HepG2 (cell line): Measurements from ENCODE around the gene INO80C. TPM values are rescaled to one million over a fixed set of nuclear protein-coding genes. Genes with fewer than 3 reads are reported as not detected.
A peak's percentile ranks its signal among the peaks of the same experiment; 100 is the strongest.

Experiments used
- ATAC-seq: fragments of 200-7000 bp; cut with Tn5 transposase; 3 replicates; pipeline ENCODE4 v1.9.1; 2020; ENCODE audit warnings: mild to moderate bottlenecking, moderate library complexity
- BruUV-seq: library from RNA; stranded (reverse); fragments of 400-500 nt; replicated peaks from 2 replicates; lab custom pipeline; 2021; lab: Mats Ljungman, UMichigan
- CTCF ChIA-PET: fragments of 300-600 bp; formaldehyde crosslinking; extraction: SDS; loops from one replicate; lab custom pipeline; 2021; ENCODE audit warnings: low total read pairs, inconsistent platforms, low intra/inter-chr PET ratio; lab: Yijun Ruan, JAX
- POLR2A ChIA-PET: fragments of 350-600 bp; sonication (Branson Sonifier 250); formaldehyde crosslinking; loops from one replicate; lab custom pipeline; 2020; ENCODE audit warnings: antibody characterized with exemption, inconsistent platforms; lab: Yijun Ruan, JAX
- DNase-seq: peaks from one replicate; pipeline ENCODE4 v3.0.0-alpha.2; 2015; ENCODE audit warnings: low spot score
- FAIRE-seq: peaks from 3 replicates; lab custom pipeline; 2011; peaks lifted over from hg19 to GRCh38; lab: Jason Lieb, UNC
- H2AFZ ChIP-seq: one replicate; pipeline ENCODE4 v1.6.1; 2011; ENCODE audit warnings: low read length, inconsistent platforms
- H3K27ac ChIP-seq: fragments of 300-600 bp; 3 replicates; pipeline ENCODE4 v1.8.0; 2011; ENCODE audit warnings: mixed run types, mild to moderate bottlenecking, mixed read lengths, low read length, inconsistent platforms; ENCODE audit not compliant: insufficient read depth; ENCODE audit errors: extremely low read length
- H3K27me3 ChIP-seq, 2 experiments: fragments of 200-600 bp in 1 of 2; 2 replicates in 1 of 2; 3 replicates in 1 of 2; pipeline versions ENCODE4 v1.6.0 to v1.8.0; 2011; ENCODE audit warnings: low read length in 2 of 2, mild to moderate bottlenecking in 2 of 2, moderate library complexity in 2 of 2, inconsistent platforms in 1 of 2; ENCODE audit not compliant: insufficient read depth in 2 of 2, control insufficient read depth in 1 of 2
- H3K36me3 ChIP-seq, 2 experiments: fragments of 200-600 bp in 1 of 2; replicated peaks in 1 of 2; 2 replicates in 1 of 2; 3 replicates in 1 of 2; pipeline versions ENCODE4 v1.5.1 to v1.8.0; 2011; ENCODE audit warnings: low read length in 2 of 2, inconsistent platforms in 1 of 2; ENCODE audit not compliant: insufficient read depth in 2 of 2, control insufficient read depth in 1 of 2
- H3K4me1 ChIP-seq: 2 replicates; pipeline ENCODE4 v1.5.1; 2012; ENCODE audit warnings: low read length, inconsistent platforms; ENCODE audit not compliant: insufficient read depth
- H3K4me2 ChIP-seq: 2 replicates; pipeline ENCODE4 v1.6.0; 2011; ENCODE audit warnings: low read depth, low read length, inconsistent platforms
- H3K4me3 ChIP-seq, 3 experiments: fragments of 200-600 bp in 1 of 3; sonication (generic), shearing (Covaris generic) in 1 of 3; replicated peaks in 1 of 3; 2 replicates each; pipeline ENCODE4 v1.5.1; 2011 to 2016; ENCODE audit warnings: low read length in 3 of 3, inconsistent platforms in 2 of 3, low read depth in 2 of 3, mild to moderate bottlenecking in 2 of 3, control low read depth in 1 of 3, mixed read lengths in 1 of 3; ENCODE audit not compliant: insufficient read depth in 1 of 3
- H3K79me2 ChIP-seq: one replicate; pipeline ENCODE4 v1.6.1; 2011; ENCODE audit warnings: low read length, inconsistent platforms; ENCODE audit not compliant: insufficient read depth
- H3K9ac ChIP-seq: 2 replicates; pipeline ENCODE4 v1.6.0; 2011; ENCODE audit warnings: mild to moderate bottlenecking, low read depth, low read length, inconsistent platforms; ENCODE audit not compliant: insufficient read depth
- H3K9me3 ChIP-seq: 2 replicates; pipeline ENCODE4 v1.5.1; 2012; ENCODE audit warnings: mild to moderate bottlenecking, low read length
- H4K20me1 ChIP-seq: 2 replicates; pipeline ENCODE4 v1.6.0; 2011; ENCODE audit warnings: inconsistent platforms, mild to moderate bottlenecking, low read length, moderate library complexity; ENCODE audit not compliant: insufficient read depth
- CENPX ChIP-seq: sonication (generic); formaldehyde crosslinking; IDR thresholded peaks from 2 replicates; pipeline ENCODE4 v1.9.0; 2021; ENCODE audit warnings: mild to moderate bottlenecking, missing genetic modification reagents, moderate library complexity
- DMAP1 ChIP-seq: IDR thresholded peaks from 2 replicates; pipeline ENCODE4 v1.6.1; 2016
- FLYWCH1 ChIP-seq: sonication (generic); formaldehyde crosslinking; IDR thresholded peaks from 2 replicates; pipeline ENCODE4 v1.8.1; 2023; ENCODE audit warnings: mild to moderate bottlenecking, missing genetic modification reagents
- KLF12 ChIP-seq: sonication (generic); formaldehyde crosslinking; IDR thresholded peaks from 2 replicates; pipeline ENCODE4 v1.4.0; 2020; ENCODE audit warnings: missing genetic modification reagents, borderline replicate concordance
- MAFG ChIP-seq: sonication (generic); formaldehyde crosslinking; IDR thresholded peaks from 2 replicates; pipeline ENCODE4 v1.5.1; 2020; ENCODE audit warnings: mild to moderate bottlenecking, missing genetic modification reagents
- NR2C2 ChIP-seq: sonication (generic); formaldehyde crosslinking; IDR thresholded peaks from 2 replicates; pipeline ENCODE4 v1.4.0; 2020; ENCODE audit warnings: missing genetic modification reagents, mild to moderate bottlenecking, moderate library complexity, borderline replicate concordance
- PCBP1 ChIP-seq: fragments of 200-400 bp; formaldehyde crosslinking; IDR thresholded peaks from 2 replicates; pipeline ENCODE4 v1.6.1; 2017; ENCODE audit warnings: mild to moderate bottlenecking, low read depth, low read length, borderline replicate concordance
- PCBP2 ChIP-seq: fragments of 200-400 bp; formaldehyde crosslinking; optimal IDR thresholded peaks from 2 replicates; pipeline ENCODE3; 2018; ENCODE audit warnings: low read length, low read depth; ENCODE audit not compliant: poor library complexity, severe bottlenecking
- ZNF510 ChIP-seq: sonication (generic); formaldehyde crosslinking; IDR thresholded peaks from 2 replicates; pipeline ENCODE4 v1.4.0; 2020; ENCODE audit warnings: low read depth, mild to moderate bottlenecking, missing genetic modification reagents
- ZNF792 ChIP-seq: IDR thresholded peaks from 2 replicates; pipeline ENCODE4 v1.6.1; 2016
- WGBS: methylation state at CpG from one replicate; pipeline ENCODE4 v1.1.6; 2017; ENCODE audit warnings: low lambda C conversion rate; 5-methylcytosine and 5-hydroxymethylcytosine counted together
- in situ Hi-C: cut with HindIII; loops from 2 replicates; pipeline ENCODE4 v1.10.0; 2017; ENCODE audit warnings: low pct_unique_long_range_greater_than_20kb; ENCODE audit not compliant: extremely low pct_ligation_motif_present
- intact Hi-C: fragments of 100-400 bp; cut with micrococcal nuclease; formaldehyde crosslinking; loops from one replicate; pipeline ENCODE4 v1.10.0; 2022; ENCODE audit not compliant: unreplicated experiment
- polyA plus RNA-seq, 8 experiments: library from polyadenylated mRNA; depleted of rRNA in 3 of 8; stranded (reverse) in 7 of 8; unstranded in 1 of 8; fragments of >200 nt; fragmentation: Illumina TruSeq in 4 of 8; extraction: Trizol in 4 of 8; gene quantifications; 2 replicates each; pipeline versions ENCODE4 v1.2.1 to v1.2.3, GENCODE V29; 2011 to 2016; ENCODE audit warnings: low read depth in 4 of 8, missing spikeins in 1 of 8, mixed read lengths in 1 of 8; ENCODE audit not compliant: insufficient read depth in 1 of 8
- total RNA-seq, 5 experiments: library from RNA; depleted of rRNA; stranded (reverse); fragments of >200 nt; fragmentation: Illumina TruSeq; extraction: Trizol; gene quantifications; 2 replicates each; pipeline ENCODE4 v1.2.3, GENCODE V29; 2016; ENCODE audit warnings: low read depth in 1 of 5

Gene INO80C
- total and polyA plus RNA-seq, 2 of the 13 experiments (the other 11 are each of a cell fraction or from before 2014, with no cell fraction given): 8.2 to 15.4 TPM

- Histone ChIP-seq H3K36me3 (no peaks in the 10 kb centered on the region), H2AFZ (no peak overlapping the region), H3K9me3 (no peaks in the 10 kb centered on the region), H3K4me2 (no peak overlapping the region), H3K79me2 (no peaks in the 10 kb centered on the region), H3K27ac (no peak overlapping the region), H3K4me1 (peaks cover 12% of the 10 kb centered on the region), H3K9ac (no peak overlapping the region)
- intact Hi-C loops: loop anchor here (2.0 kb wide), 1 partner anchor 127 kb away; no protein-coding TSS in a partner anchor
- no peak for DNase-seq
- WGBS: 12% methylated on average over 4 of the region's 7 CpGs
- BruUV-seq: no TSS peak
- no peak for TF ChIP-seq ZNF510 (CRISPR knock-in tag)
- TF ChIP-seq MAFG: no peak
- no peak for TF ChIP-seq FLYWCH1
- TF ChIP-seq ZNF792 (CRISPR knock-in tag): no peak
- no peak for TF ChIP-seq PCBP1
- no peak for TF ChIP-seq PCBP2
- TF ChIP-seq DMAP1 (CRISPR knock-in tag): no peak
- TF ChIP-seq KLF12 (CRISPR knock-in tag): no peak
- no peak for TF ChIP-seq NR2C2 (CRISPR knock-in tag)
- TF ChIP-seq CENPX: no peak
- TF ChIP-seq, all 625 proteins: peak for 0
- Histone ChIP-seq H4K20me1 (no peaks in the 10 kb centered on the region), H3K27me3 (peaks cover 0 to 3% of the 10 kb centered on the region in 2 experiments; a peak in 1 of 5 replicates), H3K4me3 (no peak overlapping the region)
- no peak for FAIRE-seq
- POLR2A ChIA-PET: no interaction called here
- in situ Hi-C loops: no loop called here
- CTCF ChIA-PET: no interaction called here
- ATAC-seq: peak; percentile 23; the same call in 1 of the 3 replicates
Observed at GRCh38 chr18:35513181-35513936, 15.6 kb upstream of the INO80C start.
